Adrenal gland (tissue), 12 donors: ENCODE results near the gene ELOB. TPM values are rescaled to one million over a fixed set of nuclear protein-coding genes. Genes with fewer than 3 reads are reported as not detected.

Experiments
- DNase-seq, 7 donors: peaks; one replicate each; pipeline ENCODE4 v3.0.0-alpha.2; 2019 to 2020
- H3K27ac ChIP-seq, 5 donors: fragments of 200-600 bp; sonication (generic) in 4 of 5; 1 replicate in 3 of 5; 2 replicates in 2 of 5; pipeline versions ENCODE4 v1.5.1 to v1.8.0; 2016 to 2020; ENCODE audit warnings: mild to moderate bottlenecking in 1 of 5
- H3K27me3 ChIP-seq: fragments of 200-600 bp; 2 replicates; pipeline ENCODE4 v1.8.0; 2021
- H3K36me3 ChIP-seq, 2 donors: fragments of 200-600 bp; replicated peaks in 1 of 2; 1 replicate in 1 of 2; 2 replicates in 1 of 2; pipeline versions ENCODE4 v1.5.1 to v1.8.0; 2018 to 2022
- H3K4me1 ChIP-seq, 2 donors: fragments of 200-600 bp; replicated peaks in 1 of 2; 1 replicate in 1 of 2; 2 replicates in 1 of 2; pipeline versions ENCODE4 v1.5.1 to v1.8.0; 2018 to 2021
- H3K4me3 ChIP-seq, 4 donors: fragments of 200-600 bp; sonication (generic) in 3 of 4; one replicate each; pipeline ENCODE4 v1.5.1; 2016 to 2018
- H3K9me3 ChIP-seq, 3 donors: fragments of 200-600 bp; sonication (generic) in 1 of 3; replicated peaks in 1 of 3; 1 replicate in 2 of 3; 2 replicates in 1 of 3; pipeline versions ENCODE4 v1.5.1 to v1.8.0; 2016 to 2021
- POLR2A ChIP-seq, 2 donors: fragments of 450-650 bp; IDR thresholded peaks; one replicate each; pipeline ENCODE4 v1.6.1; 2017; ENCODE audit warnings: antibody characterized with exemption in 2 of 2, mild to moderate bottlenecking in 2 of 2, moderate library complexity in 1 of 2
- WGBS, 4 donors: extraction: QIAGEN DNeasy Blood & Tissue Kit in 2 of 4; methylation state at CpG; one replicate each; pipeline versions ENCODE4 v1.1.5 to v1.1.7; 2013 to 2017; 5-methylcytosine and 5-hydroxymethylcytosine counted together
- intact Hi-C, 2 donors: fragments of 100-400 bp; cut with DNase I; formaldehyde crosslinking; loops; one replicate each; pipeline versions ENCODE4 v1.14.1 to v1.15.0; 2022 to 2023
- polyA plus RNA-seq, 3 donors: library from polyadenylated mRNA; stranded (reverse); fragments of 200-250 nt in 2 of 3; fragments of 350-450 nt in 1 of 3; fragmentation: Illumina TruSeq in 1 of 3; extraction: RNeasy Lipid Tissue Mini Kit (QIAGEN cat#74804) in 1 of 3; gene quantifications; one replicate each; pipeline ENCODE4 v1.2.3, GENCODE V29; 2013 to 2014
- total RNA-seq, 9 donors: library from RNA; depleted of rRNA in 4 of 9; stranded (reverse); fragments of >200 nt in 4 of 9; fragments of 120-200 nt in 1 of 9; fragmentation: NEBNext Ultra II Directional in 1 of 9; extraction: Animal tissue kit (Norgen Biotek cat#: 25700) in 1 of 9; gene quantifications; one replicate each; pipeline versions ENCODE4 v1.1.0 to v1.2.4, GENCODE V29; 2013 to 2023
- TF ChIP-seq, protein P1 (sequence below), 6 experiments: fragments of 450-650 bp in 4 of 6; fragments of 200-600 bp in 2 of 6; sonication (generic) in 1 of 6; IDR thresholded peaks; 1 replicate in 5 of 6; 2 replicates in 1 of 6; pipeline versions ENCODE4 v1.5.1 to v1.8.0; 2016 to 2021; ENCODE audit warnings: antibody characterized with exemption in 6 of 6, mild to moderate bottlenecking in 2 of 6, moderate library complexity in 1 of 6
- donor health status: healthy with polysubstance abuse.
- donor health status: Bipolar disorder and iron deficiency.
- donor health status: DM: yes; HTN: yes; CAD: no.
- donor health status: DM: no; HTN: no; CAD: no.
- donor health status: DM: no; HTN: no; CAD: no.
- donor health status: DM: yes; HTN: yes; CAD: no.

ELOB gene
- total and polyA plus RNA-seq, 12 donors, result 72.7 to 1,030 (median 361) TPM

DNA sequence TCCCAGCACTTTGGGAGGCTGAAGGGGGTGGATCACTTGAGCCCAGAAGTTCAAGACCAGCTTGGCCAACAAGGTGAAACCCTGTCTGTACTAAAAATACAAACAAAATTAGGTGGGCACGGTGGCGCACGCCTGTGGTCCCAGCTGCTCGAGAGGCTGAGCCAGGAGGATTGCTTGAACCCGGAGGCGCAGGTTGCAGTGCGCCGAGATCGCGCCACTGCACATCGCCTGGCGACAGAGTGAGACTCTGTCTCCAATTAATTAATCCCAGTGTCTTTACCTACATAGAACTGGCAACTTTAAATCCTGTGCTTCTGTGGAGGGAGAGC, 1.5 kb upstream of the ELOB start:
- DNase-seq, result no peak
- 93 to 97% (median 96%) methylated on average over 12 of the region's 12 CpGs for WGBS, 4 donors
- intact Hi-C loops, result no loop called here
- TF ChIP-seq POLR2A (IDR thresholded peaks at IDR 0.05), result no peak
- TF ChIP-seq, protein P1, sequence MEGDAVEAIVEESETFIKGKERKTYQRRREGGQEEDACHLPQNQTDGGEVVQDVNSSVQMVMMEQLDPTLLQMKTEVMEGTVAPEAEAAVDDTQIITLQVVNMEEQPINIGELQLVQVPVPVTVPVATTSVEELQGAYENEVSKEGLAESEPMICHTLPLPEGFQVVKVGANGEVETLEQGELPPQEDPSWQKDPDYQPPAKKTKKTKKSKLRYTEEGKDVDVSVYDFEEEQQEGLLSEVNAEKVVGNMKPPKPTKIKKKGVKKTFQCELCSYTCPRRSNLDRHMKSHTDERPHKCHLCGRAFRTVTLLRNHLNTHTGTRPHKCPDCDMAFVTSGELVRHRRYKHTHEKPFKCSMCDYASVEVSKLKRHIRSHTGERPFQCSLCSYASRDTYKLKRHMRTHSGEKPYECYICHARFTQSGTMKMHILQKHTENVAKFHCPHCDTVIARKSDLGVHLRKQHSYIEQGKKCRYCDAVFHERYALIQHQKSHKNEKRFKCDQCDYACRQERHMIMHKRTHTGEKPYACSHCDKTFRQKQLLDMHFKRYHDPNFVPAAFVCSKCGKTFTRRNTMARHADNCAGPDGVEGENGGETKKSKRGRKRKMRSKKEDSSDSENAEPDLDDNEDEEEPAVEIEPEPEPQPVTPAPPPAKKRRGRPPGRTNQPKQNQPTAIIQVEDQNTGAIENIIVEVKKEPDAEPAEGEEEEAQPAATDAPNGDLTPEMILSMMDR (IDR thresholded peaks at IDR 0.05), result no peak
- peaks cover 0 to 14% of the 10 kb centered on the region in 2 donors for H3K36me3 ChIP-seq
- peak overlapping the region in 2 of 4 donors; percentile 91 to 94 for H3K4me3 ChIP-seq
- H3K27ac ChIP-seq, result peak overlapping the region in 2 of 5 donors; percentile 99 to 100
- no peaks in the 10 kb centered on the region for H3K9me3 ChIP-seq
- H3K27me3 ChIP-seq, result no peaks in the 10 kb centered on the region
- peaks cover 12 to 27% of the 10 kb centered on the region in 2 donors for H3K4me1 ChIP-seq

DNA sequence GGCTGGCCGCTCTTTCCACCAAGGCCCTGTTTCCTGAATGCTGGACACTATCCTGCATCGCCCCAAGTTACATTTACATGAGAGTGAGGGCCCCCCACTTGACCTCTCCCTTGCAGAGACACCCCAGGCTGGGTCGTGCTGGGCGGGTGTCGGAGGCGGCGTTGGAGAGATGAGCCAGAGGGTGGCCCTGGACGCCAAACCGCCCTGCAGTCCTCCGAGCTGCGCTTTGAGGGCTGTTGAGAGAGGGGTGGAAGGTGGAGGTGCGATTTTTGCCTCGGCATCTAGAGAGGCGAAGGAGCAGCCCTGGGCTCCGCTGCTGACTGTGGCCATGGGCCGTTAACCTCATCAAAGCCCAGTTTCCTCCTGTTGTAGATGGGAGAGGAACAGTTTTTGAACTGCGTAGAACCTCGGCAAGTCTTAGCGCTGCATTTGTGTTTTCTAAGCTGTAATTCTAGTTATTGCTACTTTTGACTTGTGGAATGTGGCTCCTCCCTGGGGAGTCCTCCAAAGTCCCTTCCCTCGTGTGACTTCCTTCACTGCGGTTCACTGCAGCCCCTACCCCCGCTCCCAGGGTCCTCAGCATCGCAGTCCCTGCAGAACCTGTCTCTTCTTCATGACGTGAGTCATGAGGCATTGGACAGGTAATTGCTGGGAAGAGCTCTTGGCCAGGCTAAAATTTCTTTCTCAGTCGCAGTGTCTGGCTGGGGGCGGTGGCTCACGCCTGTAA, 986 bp upstream of the ELOB start:
- 12 to 26% (median 17%) methylated on average over 18 to 27 of the region's 27 CpGs for WGBS, 4 donors
- H3K4me1 ChIP-seq, result peaks cover 12 to 27% of the 10 kb centered on the region in 2 donors

DNA sequence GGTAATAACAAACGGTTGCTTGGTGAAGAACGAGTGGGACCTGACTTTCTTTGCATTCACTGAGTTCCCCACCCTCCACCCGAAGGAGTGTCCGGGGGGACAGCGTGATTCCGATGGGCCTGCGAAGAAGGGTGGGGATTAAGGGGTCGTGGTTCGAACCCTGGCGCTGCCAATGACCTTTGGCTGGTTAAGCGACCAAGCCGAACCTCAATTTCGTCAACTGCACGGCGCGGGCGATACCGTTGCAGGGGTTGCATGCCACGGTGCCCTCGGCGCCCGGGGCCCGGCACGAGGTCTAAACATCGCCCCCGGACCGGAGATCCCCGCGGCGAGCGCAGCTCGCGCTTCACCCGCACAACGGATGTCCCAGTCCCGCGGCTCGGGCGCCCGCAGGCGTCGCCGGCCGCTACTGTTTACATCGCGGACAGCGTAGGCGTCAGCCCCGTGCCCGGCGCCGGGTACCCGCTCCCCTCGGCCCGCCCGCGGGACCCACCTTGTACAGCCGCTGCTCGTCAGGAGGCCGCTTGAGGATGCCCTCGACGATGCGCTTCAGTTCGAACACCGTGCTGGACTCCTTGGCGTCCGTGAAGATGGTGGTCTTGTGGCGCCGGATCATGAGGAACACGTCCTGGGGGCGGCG, 460 bp downstream of the ELOB start:
- H3K4me1 ChIP-seq, result peaks cover 12 to 27% of the 10 kb centered on the region in 2 donors
- H3K4me3 ChIP-seq, result peak overlapping the region; percentile 10 to 91 (median 60)
- 0 to 1% (median 0%) methylated on average over 7 to 72 of the region's 72 CpGs for WGBS, 4 donors
- DNase-seq, result peak in 1 of 7 donors; percentile 43
- H3K36me3 ChIP-seq, result peaks cover 0 to 31% of the 10 kb centered on the region in 2 donors
- TF ChIP-seq, protein P1 (IDR thresholded peaks at IDR 0.05), result no peak
- TF ChIP-seq POLR2A (IDR thresholded peaks at IDR 0.05), result no peak
- intact Hi-C loops, result no loop called here
- no peaks in the 10 kb centered on the region for H3K27me3 ChIP-seq
- H3K27ac ChIP-seq, result peak overlapping the region in 4 of 5 donors; percentile 48 to 100 (median 86)
- no peaks in the 10 kb centered on the region for H3K9me3 ChIP-seq

More for the DNA sequence above, 986 bp upstream of the ELOB start:
- peak overlapping the region; percentile 97 to 100 (median 99) for H3K27ac ChIP-seq
- intact Hi-C loops, result no loop called here
- H3K36me3 ChIP-seq, result peaks cover 0 to 19% of the 10 kb centered on the region in 2 donors
- peak overlapping the region; percentile 39 to 94 (median 92) for H3K4me3 ChIP-seq
- peak in 1 of 2 donors; percentile 12 for TF ChIP-seq POLR2A (IDR thresholded peaks at IDR 0.05)
- TF ChIP-seq, protein P1 (IDR thresholded peaks at IDR 0.05), result no peak
- H3K27me3 ChIP-seq, result no peaks in the 10 kb centered on the region
- peak in 1 of 7 donors; percentile 27 for DNase-seq
- H3K9me3 ChIP-seq, result no peaks in the 10 kb centered on the region

DNA sequence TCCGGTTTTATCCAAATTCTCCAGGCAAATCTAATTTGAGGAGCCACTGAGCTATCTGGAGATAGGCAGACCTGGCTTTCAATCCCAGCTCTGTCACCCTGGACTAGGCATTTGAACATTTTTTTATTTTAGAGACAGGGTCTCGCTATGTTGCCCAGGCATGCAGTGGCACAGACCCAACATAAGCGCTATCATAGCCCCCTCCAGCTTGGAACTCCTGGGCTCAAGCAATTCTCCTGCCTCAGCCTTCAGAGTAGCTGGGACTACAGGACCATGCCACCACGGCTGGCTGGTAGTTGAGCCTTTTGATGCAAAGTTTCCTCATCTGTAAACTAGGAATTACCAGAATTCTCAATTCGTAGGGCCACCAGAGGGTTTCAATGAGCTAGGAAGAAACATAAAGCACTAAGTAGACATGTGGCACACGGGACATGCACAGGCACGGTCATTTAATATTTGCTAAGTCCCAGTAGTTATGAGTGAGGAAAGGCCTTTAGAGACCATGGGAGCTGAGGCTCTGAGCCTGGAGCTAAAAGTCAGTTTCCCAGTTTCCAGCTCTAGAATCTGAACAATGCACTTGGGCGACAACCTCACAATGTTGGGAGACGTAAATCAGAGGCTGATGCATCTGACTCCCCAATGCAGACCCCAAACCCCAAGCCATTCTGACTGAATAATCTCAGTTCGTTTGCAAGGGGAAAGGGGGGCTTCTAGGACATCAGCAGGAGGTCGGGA, 1.1 kb downstream of the ELOB start:
- no peak for DNase-seq
- no peaks in the 10 kb centered on the region for H3K27me3 ChIP-seq
- peaks cover 0 to 38% of the 10 kb centered on the region in 2 donors for H3K36me3 ChIP-seq
- WGBS, 4 donors, result 44 to 48% (median 45%) methylated on average over 10 to 11 of the region's 11 CpGs
- peaks cover 12 to 27% of the 10 kb centered on the region in 2 donors for H3K4me1 ChIP-seq
- peak overlapping the region in 2 of 5 donors; percentile 74 to 99 for H3K27ac ChIP-seq
- intact Hi-C loops, result no loop called here
- peak overlapping the region in 2 of 4 donors; percentile 76 to 91 for H3K4me3 ChIP-seq
- TF ChIP-seq, protein P1 (IDR thresholded peaks at IDR 0.05), result no peak
- TF ChIP-seq POLR2A (IDR thresholded peaks at IDR 0.05), result no peak
- no peaks in the 10 kb centered on the region for H3K9me3 ChIP-seq
